8988T (cell line): ENCODE measurements around the gene SEC14L2.
"Not testable (repeated sequence)": the region's sequence is repeated elsewhere in the genome, so short reads cannot be mapped to it uniquely, and the experiment has no call there.

Source experiments
- DNase-seq: peaks from one replicate; pipeline ENCODE4 v3.0.0; 2011

The SEC14L2 gene

DNA sequence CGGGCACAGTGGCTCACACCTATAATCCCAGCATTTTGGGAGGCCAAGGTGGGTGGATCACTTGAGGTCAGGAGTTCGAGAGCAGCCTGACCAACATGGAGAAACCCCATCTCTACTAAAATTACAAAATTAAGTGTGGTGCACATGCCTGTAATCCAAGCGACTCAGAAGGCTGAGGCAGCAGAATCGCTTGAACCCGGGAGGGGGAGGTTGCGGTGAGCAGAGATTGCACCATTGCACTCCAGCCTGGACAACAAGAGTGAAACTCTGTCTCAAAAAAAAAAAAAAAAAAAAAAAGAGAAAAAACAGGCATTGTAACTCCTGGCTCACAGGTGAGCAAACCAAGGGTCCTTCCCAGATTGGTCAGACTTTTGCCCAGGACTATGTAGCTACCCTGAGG, 63.7 kb downstream of the SEC14L2 start:
- not testable (repeated sequence) for DNase-seq

DNA sequence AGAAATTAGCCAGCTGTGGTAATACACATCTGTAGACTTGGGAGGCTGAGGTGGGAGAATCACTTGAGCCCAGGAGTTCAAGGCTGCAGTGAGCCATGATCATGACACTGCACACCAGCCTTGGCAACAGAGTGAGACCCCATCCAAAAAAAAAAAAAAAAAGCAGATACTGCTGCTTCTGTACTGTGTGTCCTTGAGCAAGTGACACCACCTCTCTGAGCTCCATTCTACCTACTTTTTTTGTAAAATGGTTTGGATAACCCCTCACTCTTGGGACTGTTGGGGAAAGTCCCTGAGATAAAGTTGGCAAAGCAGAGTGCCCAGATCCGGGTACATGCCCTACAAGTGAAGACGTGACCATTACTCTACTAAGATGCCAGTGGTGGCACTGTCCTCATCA, 72.3 kb downstream of the SEC14L2 start:
- no peak for DNase-seq

GRCh38 chr22:30470655-30471054, 73.8 kb downstream of the SEC14L2 start:
- DNase-seq = no peak

DNA sequence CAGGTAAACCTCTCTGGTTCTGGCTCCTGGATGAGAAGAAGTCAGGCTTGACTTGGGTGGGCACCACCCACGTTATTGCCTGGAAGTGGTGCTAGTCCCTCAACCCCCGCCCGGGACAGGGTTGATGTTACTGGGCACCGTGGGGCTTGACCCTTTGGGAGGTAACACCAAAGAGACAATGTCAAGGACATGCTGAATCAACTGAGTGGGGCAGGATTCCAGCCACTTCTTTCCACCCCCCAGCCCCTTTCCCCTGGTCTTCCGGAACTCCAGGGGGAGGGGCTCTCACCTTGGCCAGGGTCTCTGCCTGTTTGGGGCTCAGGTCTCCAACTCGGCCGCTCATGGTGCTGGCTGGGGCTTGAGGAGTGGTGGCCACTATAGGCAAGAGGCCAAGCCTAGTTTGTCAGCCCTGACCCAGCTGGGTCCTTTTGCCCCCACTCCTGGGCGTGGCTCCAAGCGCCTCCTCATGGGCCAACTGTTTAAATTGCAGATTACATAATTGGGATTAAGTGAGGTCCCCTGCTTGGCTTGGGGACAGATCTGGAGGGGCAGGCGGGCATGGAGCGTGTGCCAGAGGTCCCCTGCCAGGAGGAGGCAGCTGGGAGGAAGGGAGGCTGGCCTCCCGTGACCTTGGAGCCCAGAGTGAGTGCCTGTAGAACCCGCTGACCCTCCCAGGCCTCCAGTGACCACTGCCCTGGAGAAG, 74.9 kb downstream of the SEC14L2 start, which contains the start of gene SEC14L3:
Gene SEC14L3 (minus strand): TSS at position 402 of the 703 bp plus-strand sequence. CDS start 59 bp downstream, at position 343.
- DNase-seq = no peak

DNA sequence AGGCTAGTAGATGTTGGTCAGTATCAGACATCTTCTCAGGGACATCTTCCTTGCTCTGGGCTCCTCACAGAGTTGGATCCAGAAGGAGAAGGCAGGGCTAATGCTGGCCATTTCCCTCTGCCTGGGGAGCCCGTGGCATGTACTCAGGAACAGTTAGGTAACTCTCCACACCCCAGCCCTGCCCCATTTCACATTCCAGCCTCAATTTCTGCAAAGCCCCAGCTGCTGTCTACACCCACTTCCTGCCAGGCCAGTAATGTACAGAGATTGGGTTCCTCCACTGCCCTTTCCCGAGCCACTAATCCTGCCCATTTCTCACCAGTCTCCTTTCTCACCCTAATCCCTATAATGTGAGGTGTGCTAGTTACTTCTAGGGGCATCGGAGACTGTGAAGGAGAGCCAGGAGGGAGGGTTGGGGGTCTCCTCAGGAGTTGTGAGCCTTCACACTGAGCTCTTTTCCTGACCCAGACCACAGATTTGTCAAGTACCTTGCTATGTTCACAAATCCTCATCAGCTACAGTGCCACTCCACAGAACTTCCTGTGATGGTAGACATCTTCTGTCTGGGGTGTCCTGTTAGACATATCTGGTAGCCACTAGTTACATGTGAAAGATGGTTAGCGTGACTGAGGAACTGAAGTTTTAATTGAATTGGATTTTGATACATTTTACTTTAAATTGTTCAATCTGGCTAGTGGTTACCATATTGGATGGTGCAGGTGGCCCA, 76.3 kb downstream of the SEC14L2 start:
- DNase-seq = no peak

- DNase-seq = no peak
Observed at GRCh38 chr22:30474121-30474520, 77.3 kb downstream of the SEC14L2 start.
